Measurements from ENCODE around the gene RALGAPA2. TPM values are rescaled to one million over a fixed set of nuclear protein-coding genes. Genes with fewer than 3 reads are reported as not detected.

RALGAPA2 gene
- total and polyA plus RNA-seq, 2 experiments from 2014 or later: 13.1 to 43.4 TPM

- H3K4me2 ChIP-seq: no peak overlapping the region
These were observed 17.9 kb downstream of the RALGAPA2 start for GRCh38 chr20:20694591-20694990.

More at GRCh38 chr20:20694591-20694990, 17.9 kb downstream of the RALGAPA2 start:
- peaks cover 28% of the 10 kb centered on the region for H4K20me1 ChIP-seq (replicated peaks; ENCODE audit: insufficient read depth)
- no peaks in the 10 kb centered on the region for H3K4me1 ChIP-seq (ENCODE audit: insufficient read depth)
- Mint-ChIP-seq H3K4me1 (peaks cover 7% of the 10 kb centered on the region; the same call in 2 of the 3 replicates), H3K4me3 (no peak overlapping the region), H3K36me3 (ENCODE audit: low read depth) (no peaks in the 10 kb centered on the region), H3K27ac (no peak overlapping the region), H3K9me3 (no peaks in the 10 kb centered on the region), H3K27me3 (ENCODE audit: insufficient read depth, low read depth, poor library complexity) (no peaks in the 10 kb centered on the region)
- no peaks in the 10 kb centered on the region for H3K9me2 ChIP-seq (ENCODE audit: insufficient read depth)
- H3K27ac ChIP-seq (ENCODE audit: low read depth): no peak overlapping the region
- H3K36me3 ChIP-seq (ENCODE audit: insufficient read depth): no peaks in the 10 kb centered on the region
- no peaks in the 10 kb centered on the region for H3F3A ChIP-seq (replicated peaks; ENCODE audit: low read depth)
- DNase-seq (ENCODE audit: low spot score) (no peak), ATAC-seq (no peak)
- TF ChIP-seq ZNF331 (CRISPR knock-in tag; IDR thresholded peaks at IDR 0.05; ENCODE audit: low read depth) (no peak), CTCF (conservative IDR thresholded peaks at IDR 0.05; ENCODE audit: low read depth in 2 of 2) (no peak), ZNF462 (CRISPR knock-in tag; IDR thresholded peaks at IDR 0.05) (no peak), STAT1 (IDR thresholded peaks at IDR 0.05; ENCODE audit: unreplicated experiment) (no peak), ZNF114 (CRISPR knock-in tag; IDR thresholded peaks at IDR 0.05) (no peak), NANOG (IDR thresholded peaks at IDR 0.05; ENCODE audit: borderline replicate concordance) (no peak), REST (IDR thresholded peaks at IDR 0.05; ENCODE audit: unreplicated experiment) (no peak), EZH2 (IDR thresholded peaks at IDR 0.05; ENCODE audit: low read depth, unreplicated experiment) (no peak), JUNB (IDR thresholded peaks at IDR 0.05; ENCODE audit: unreplicated experiment) (no peak), ETS1 (IDR thresholded peaks at IDR 0.05) (no peak), EZH2phosphoT487 (IDR thresholded peaks at IDR 0.05; ENCODE audit: unreplicated experiment) (no peak), POLR2AphosphoS5 (IDR thresholded peaks at IDR 0.05; ENCODE audit: low read depth) (no peak), CREB1 (CRISPR knock-in tag; IDR thresholded peaks at IDR 0.05; ENCODE audit: low read depth) (no peak)
- no peak overlapping the region for H3K4me3 ChIP-seq
- H3K27me3 ChIP-seq (ENCODE audit: insufficient read depth): no peaks in the 10 kb centered on the region
- peaks cover 90% of the 10 kb centered on the region for H3K79me2 ChIP-seq (replicated peaks; ENCODE audit: insufficient read depth)
- no peak overlapping the region for H2AFZ ChIP-seq
